ENCODE measurements around the gene STRBP. TPM values are rescaled to one million over a fixed set of nuclear protein-coding genes. Genes with fewer than 3 reads are reported as not detected.

STRBP gene
- total and polyA plus RNA-seq, 2 of the 8 experiments (the other 6 are each of a cell fraction or from before 2014, with no cell fraction given) = 29.7 to 105 TPM

GRCh38 chr9:123269281-123269680, 895 bp upstream of the STRBP start (continued):
- TF ChIP-seq CHD7 (IDR thresholded peaks at IDR 0.05; ENCODE audit: insufficient replicate concordance, low read length) (no peak), EGR1 (IDR thresholded peaks at IDR 0.05; ENCODE audit: borderline replicate concordance, low read depth, low read length) (no peak)

Data from H1 (cell line).